ENCODE data around the gene ODAD2.

DNA sequence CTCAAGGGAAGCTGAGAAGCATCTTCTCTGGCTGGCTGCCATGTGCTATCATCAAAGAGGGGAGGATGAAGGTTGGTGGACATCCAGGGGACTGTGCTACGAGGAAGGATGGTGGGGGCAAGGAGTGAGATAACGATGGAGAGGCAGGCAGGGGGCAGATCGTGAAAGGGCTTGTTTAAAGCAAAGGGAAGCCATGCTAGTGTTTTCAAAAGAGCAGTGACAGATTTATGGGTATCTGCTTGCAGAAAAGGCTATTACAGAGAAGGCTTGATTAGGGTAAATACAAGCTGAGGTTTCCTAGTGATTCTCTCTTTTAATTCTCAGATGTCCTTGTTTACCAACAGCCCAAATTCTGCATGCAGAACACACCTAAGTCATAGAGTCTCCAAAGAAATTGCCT is 164.4 kb downstream of the ODAD2 start:
- TF ChIP-seq, protein P1, sequence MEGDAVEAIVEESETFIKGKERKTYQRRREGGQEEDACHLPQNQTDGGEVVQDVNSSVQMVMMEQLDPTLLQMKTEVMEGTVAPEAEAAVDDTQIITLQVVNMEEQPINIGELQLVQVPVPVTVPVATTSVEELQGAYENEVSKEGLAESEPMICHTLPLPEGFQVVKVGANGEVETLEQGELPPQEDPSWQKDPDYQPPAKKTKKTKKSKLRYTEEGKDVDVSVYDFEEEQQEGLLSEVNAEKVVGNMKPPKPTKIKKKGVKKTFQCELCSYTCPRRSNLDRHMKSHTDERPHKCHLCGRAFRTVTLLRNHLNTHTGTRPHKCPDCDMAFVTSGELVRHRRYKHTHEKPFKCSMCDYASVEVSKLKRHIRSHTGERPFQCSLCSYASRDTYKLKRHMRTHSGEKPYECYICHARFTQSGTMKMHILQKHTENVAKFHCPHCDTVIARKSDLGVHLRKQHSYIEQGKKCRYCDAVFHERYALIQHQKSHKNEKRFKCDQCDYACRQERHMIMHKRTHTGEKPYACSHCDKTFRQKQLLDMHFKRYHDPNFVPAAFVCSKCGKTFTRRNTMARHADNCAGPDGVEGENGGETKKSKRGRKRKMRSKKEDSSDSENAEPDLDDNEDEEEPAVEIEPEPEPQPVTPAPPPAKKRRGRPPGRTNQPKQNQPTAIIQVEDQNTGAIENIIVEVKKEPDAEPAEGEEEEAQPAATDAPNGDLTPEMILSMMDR (conservative IDR thresholded peaks at IDR 0.05; ENCODE audit: low read length), result no peak
- no peak for TF ChIP-seq EZH2phosphoT487 (IDR thresholded peaks at IDR 0.05; ENCODE audit: borderline replicate concordance)

Measured in Loucy (cell line).